Muscle of back (tissue), 11 donors: Measurements from ENCODE around the gene GALNTL6. TPM values are rescaled to one million over a fixed set of nuclear protein-coding genes. Genes with fewer than 3 reads are reported as not detected.

Experiments
- DNase-seq, 3 donors: peaks; one replicate each; pipeline versions ENCODE4 v3.0.0 to v3.0.0-alpha.2; 2013
- polyA plus RNA-seq, 10 donors: library from polyadenylated mRNA; unstranded; fragments of 120-200 nt; gene quantifications; one replicate each; pipeline ENCODE4 v1.2.1, GENCODE V29; 2013; ENCODE audit not compliant: insufficient read length in 10 of 10

The GALNTL6 gene
- polyA plus RNA-seq, 10 donors = 0.29 to 2.2 (median 1.2) TPM; not detected in 1

GRCh38 chr4:172654457-172654856 is 841.3 kb downstream of the GALNTL6 start:
- no peak for DNase-seq

- no peak for DNase-seq
Observed at GRCh38 chr4:172656055-172656454, 842.9 kb downstream of the GALNTL6 start.

GRCh38 chr4:172657081-172657480 is 843.9 kb downstream of the GALNTL6 start:
- no peak for DNase-seq

GRCh38 chr4:172660251-172660650 is 847.0 kb downstream of the GALNTL6 start:
- no peak for DNase-seq

GRCh38 chr4:172662113-172662512 is 848.9 kb downstream of the GALNTL6 start:
- no peak for DNase-seq

- DNase-seq = no peak
Observed at GRCh38 chr4:172666711-172667368, 853.6 kb downstream of the GALNTL6 start.

- DNase-seq = no peak
Observed at GRCh38 chr4:172674811-172675210, 861.6 kb downstream of the GALNTL6 start.

GRCh38 chr4:172675232-172675631 is 862.0 kb downstream of the GALNTL6 start:
- no peak for DNase-seq

- DNase-seq = no peak
Observed at GRCh38 chr4:172680691-172681090, 867.5 kb downstream of the GALNTL6 start.

GRCh38 chr4:172683021-172683420 is 869.8 kb downstream of the GALNTL6 start:
- no peak for DNase-seq

GRCh38 chr4:172686021-172686420 is 872.8 kb downstream of the GALNTL6 start:
- DNase-seq = no peak

- no peak for DNase-seq
Observed at GRCh38 chr4:172688534-172688933, 875.3 kb downstream of the GALNTL6 start.

- no peak for DNase-seq
Observed at GRCh38 chr4:172691552-172691951, 878.3 kb downstream of the GALNTL6 start.

GRCh38 chr4:172692701-172693100 is 879.5 kb downstream of the GALNTL6 start:
- DNase-seq = no peak

- DNase-seq = no peak
Observed at GRCh38 chr4:172698256-172698655, 885.1 kb downstream of the GALNTL6 start.

GRCh38 chr4:172705565-172705964 is 892.4 kb downstream of the GALNTL6 start:
- DNase-seq = no peak

GRCh38 chr4:172706000-172706399 is 892.8 kb downstream of the GALNTL6 start:
- DNase-seq = no peak

- DNase-seq = no peak
Observed at GRCh38 chr4:172707622-172708021, 894.4 kb downstream of the GALNTL6 start.

GRCh38 chr4:172708184-172708583 is 895.0 kb downstream of the GALNTL6 start:
- no peak for DNase-seq

- DNase-seq = no peak
Observed at GRCh38 chr4:172709376-172709775, 896.2 kb downstream of the GALNTL6 start.

GRCh38 chr4:172716291-172716690 is 903.1 kb downstream of the GALNTL6 start:
- DNase-seq = no peak

GRCh38 chr4:172721659-172722058 is 908.5 kb downstream of the GALNTL6 start:
- DNase-seq = no peak

- peak in 1 of 3 donors; percentile 7 for DNase-seq
Observed at GRCh38 chr4:172725581-172725980, 912.4 kb downstream of the GALNTL6 start.

- DNase-seq = no peak
Observed at GRCh38 chr4:172726001-172726423, 912.8 kb downstream of the GALNTL6 start.
